ENCODE data around the gene MAPK8.

MAPK8 gene

DNA sequence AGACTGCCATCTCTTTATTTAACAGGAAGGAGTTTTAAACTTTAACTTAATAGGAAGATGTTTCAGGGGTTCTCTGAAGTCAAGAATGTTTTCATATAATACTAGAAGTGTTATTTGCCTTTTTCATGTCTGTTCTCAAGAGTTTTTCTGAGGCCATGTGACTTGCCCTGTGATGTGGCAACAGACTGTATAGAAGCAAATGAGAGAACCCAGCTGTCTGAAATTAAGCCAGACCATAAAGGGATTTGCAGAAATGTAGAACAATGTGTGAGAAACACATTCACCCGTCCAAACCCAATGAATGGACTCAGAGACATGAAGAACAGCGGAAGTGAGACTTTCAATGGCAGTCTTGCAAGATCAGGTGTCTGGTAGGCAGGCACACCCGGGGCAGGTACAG, 23.8 kb downstream of the MAPK8 start:
- Histone ChIP-seq H3K4me1 (ENCODE audit: control insufficient read depth in 1 of 2, insufficient read depth in 1 of 2, low read depth in 1 of 2, low read length in 1 of 2) (peaks cover 0 to under 1% of the 10 kb centered on the region in 2 experiments), H3K27me3 (no peaks in the 10 kb centered on the region), H3K36me3 (no peaks in the 10 kb centered on the region), H3K9me3 (no peaks in the 10 kb centered on the region), H3K27ac (no peak overlapping the region), H3K4me3 (ENCODE audit: low read depth in 1 of 2, low read length in 1 of 2) (no peak overlapping the region)
- TF ChIP-seq, protein P1, sequence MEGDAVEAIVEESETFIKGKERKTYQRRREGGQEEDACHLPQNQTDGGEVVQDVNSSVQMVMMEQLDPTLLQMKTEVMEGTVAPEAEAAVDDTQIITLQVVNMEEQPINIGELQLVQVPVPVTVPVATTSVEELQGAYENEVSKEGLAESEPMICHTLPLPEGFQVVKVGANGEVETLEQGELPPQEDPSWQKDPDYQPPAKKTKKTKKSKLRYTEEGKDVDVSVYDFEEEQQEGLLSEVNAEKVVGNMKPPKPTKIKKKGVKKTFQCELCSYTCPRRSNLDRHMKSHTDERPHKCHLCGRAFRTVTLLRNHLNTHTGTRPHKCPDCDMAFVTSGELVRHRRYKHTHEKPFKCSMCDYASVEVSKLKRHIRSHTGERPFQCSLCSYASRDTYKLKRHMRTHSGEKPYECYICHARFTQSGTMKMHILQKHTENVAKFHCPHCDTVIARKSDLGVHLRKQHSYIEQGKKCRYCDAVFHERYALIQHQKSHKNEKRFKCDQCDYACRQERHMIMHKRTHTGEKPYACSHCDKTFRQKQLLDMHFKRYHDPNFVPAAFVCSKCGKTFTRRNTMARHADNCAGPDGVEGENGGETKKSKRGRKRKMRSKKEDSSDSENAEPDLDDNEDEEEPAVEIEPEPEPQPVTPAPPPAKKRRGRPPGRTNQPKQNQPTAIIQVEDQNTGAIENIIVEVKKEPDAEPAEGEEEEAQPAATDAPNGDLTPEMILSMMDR (IDR thresholded peaks at IDR 0.05) = no peak

DNA sequence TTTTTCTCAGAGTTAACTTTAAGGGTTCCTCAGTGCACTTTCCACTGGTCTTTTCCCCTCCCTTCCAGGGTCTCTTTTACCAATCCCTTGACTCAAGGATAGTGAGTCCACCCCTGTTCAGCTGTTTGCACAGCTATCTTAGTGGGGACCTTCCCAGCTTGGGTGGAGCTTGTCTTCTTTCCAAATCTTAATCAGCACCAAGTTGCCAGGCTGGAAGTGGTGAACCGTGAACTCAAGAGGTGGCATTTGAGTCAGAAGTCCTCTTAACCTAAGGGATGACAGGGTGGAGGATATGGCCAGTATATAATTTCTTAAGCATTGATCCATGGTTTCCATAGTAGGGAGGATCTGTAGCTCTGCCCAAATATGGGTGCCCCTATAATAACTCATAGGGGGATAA, 25.0 kb downstream of the MAPK8 start:
- TF ChIP-seq, protein P1 (IDR thresholded peaks at IDR 0.05) = no peak

DNA sequence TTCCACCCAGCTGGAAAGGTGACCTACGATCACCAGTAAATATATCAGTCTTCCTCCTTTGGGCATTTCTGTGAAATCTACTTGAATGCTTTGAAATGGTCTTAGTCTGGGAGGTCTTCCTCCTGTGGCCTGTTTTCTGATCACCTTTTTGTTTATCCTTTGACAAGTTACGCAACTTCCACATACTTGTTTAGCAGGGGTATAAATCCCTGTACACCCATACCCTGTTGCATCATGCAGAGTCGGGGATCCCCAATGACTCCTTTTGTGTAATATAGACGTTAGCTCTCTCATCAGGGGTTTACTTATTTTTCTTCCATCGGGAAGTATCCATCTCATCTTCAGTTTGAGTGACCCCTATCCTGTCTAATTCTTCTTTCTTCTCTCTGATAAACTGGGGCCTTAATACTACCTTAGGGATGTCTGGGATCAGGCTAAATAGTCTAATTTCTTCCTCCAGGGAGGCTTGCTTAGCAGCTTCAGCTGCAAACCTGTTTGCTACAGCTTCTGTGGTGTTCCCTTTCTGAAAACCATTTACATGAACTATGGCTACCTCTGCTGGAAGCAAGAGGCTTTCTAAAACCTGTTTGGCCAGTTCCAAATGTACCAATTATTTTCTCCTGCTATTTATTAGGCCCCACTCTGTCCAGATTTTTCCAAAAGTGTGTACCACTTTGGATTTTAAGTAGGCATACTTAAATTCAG, 25.8 kb downstream of the MAPK8 start:
- Histone ChIP-seq H3K27ac (no peak overlapping the region), H3K36me3 (no peaks in the 10 kb centered on the region), H3K27me3 (no peaks in the 10 kb centered on the region), H3K4me3 (ENCODE audit: low read depth in 1 of 2, low read length in 1 of 2) (no peak overlapping the region), H3K9me3 (no peaks in the 10 kb centered on the region), H3K4me1 (ENCODE audit: control insufficient read depth in 1 of 2, insufficient read depth in 1 of 2, low read depth in 1 of 2, low read length in 1 of 2) (peaks cover 3 to 4% of the 10 kb centered on the region in 2 experiments)
- TF ChIP-seq, protein P1 (IDR thresholded peaks at IDR 0.05) = no peak

More for the DNA sequence above, 25.0 kb downstream of the MAPK8 start:
- H3K36me3 ChIP-seq = no peaks in the 10 kb centered on the region
- H3K9me3 ChIP-seq = no peaks in the 10 kb centered on the region
- no peaks in the 10 kb centered on the region for H3K27me3 ChIP-seq
- H3K4me1 ChIP-seq (ENCODE audit: control insufficient read depth in 1 of 2, insufficient read depth in 1 of 2, low read depth in 1 of 2, low read length in 1 of 2) = peaks cover 3 to 4% of the 10 kb centered on the region in 2 experiments
- no peak overlapping the region for H3K27ac ChIP-seq
- no peak overlapping the region for H3K4me3 ChIP-seq (ENCODE audit: low read depth in 1 of 2, low read length in 1 of 2)

DNA sequence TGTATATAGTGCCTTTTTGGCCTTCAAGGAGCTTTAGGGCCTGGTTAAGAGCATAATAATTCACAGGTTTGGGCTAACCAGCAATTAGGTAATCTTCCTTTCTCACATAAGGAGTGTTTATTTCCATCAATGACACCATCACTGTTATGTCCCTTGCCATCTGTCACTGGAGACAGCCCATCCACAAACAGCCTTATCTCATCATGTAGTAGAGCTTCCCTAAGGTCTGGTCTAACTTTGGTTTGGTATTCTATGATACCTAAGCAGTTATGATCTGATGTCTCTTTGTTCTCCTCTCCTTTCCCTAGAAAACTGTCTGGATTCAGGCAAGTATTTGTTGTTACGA, 26.4 kb downstream of the MAPK8 start:
- TF ChIP-seq, protein P1 (IDR thresholded peaks at IDR 0.05) = no peak
- H3K4me1 ChIP-seq (ENCODE audit: control insufficient read depth in 1 of 2, insufficient read depth in 1 of 2, low read depth in 1 of 2, low read length in 1 of 2) = peaks cover 3 to 4% of the 10 kb centered on the region in 2 experiments
- no peaks in the 10 kb centered on the region for H3K9me3 ChIP-seq
- no peak overlapping the region for H3K4me3 ChIP-seq (ENCODE audit: low read depth in 1 of 2, low read length in 1 of 2)
- H3K27me3 ChIP-seq = no peaks in the 10 kb centered on the region
- no peaks in the 10 kb centered on the region for H3K36me3 ChIP-seq
- no peak overlapping the region for H3K27ac ChIP-seq

DNA sequence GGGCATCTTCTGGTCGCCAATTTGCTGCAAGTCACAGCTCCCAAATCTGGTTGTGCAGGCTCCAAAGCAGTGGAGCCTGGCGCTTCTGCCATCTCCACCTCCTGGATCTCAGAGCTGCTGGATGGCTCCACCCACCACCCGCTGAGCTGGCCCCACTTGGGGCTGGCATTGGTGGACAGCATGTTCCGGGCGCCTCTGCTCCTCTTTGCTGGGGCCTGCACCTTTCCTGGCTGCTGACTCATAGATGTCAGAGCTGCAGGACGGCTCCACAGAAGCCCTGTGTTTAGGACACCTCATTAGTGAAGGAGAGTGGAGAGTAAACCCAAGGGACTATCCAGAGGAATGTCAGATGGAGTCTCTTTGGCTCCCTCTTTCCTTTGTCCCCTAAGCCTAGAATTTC, 27.4 kb downstream of the MAPK8 start:
- Histone ChIP-seq H3K4me3 (ENCODE audit: low read depth in 1 of 2, low read length in 1 of 2) (no peak overlapping the region), H3K27ac (no peak overlapping the region), H3K4me1 (ENCODE audit: control insufficient read depth in 1 of 2, insufficient read depth in 1 of 2, low read depth in 1 of 2, low read length in 1 of 2) (peaks cover 3 to 4% of the 10 kb centered on the region in 2 experiments), H3K27me3 (no peaks in the 10 kb centered on the region), H3K36me3 (no peaks in the 10 kb centered on the region), H3K9me3 (no peaks in the 10 kb centered on the region)
- TF ChIP-seq, protein P1 (IDR thresholded peaks at IDR 0.05) = no peak
